ENCODE data around the gene CEACAM19. TPM values are rescaled to one million over a fixed set of nuclear protein-coding genes. Genes with fewer than 3 reads are reported as not detected.

Gene CEACAM19
- total and polyA plus RNA-seq, 9 of the 15 experiments (the other 6 are each of a cell fraction or from before 2014, with no cell fraction given), result 0.15 to 0.30 (median 0.23) TPM; not detected in 5

DNA sequence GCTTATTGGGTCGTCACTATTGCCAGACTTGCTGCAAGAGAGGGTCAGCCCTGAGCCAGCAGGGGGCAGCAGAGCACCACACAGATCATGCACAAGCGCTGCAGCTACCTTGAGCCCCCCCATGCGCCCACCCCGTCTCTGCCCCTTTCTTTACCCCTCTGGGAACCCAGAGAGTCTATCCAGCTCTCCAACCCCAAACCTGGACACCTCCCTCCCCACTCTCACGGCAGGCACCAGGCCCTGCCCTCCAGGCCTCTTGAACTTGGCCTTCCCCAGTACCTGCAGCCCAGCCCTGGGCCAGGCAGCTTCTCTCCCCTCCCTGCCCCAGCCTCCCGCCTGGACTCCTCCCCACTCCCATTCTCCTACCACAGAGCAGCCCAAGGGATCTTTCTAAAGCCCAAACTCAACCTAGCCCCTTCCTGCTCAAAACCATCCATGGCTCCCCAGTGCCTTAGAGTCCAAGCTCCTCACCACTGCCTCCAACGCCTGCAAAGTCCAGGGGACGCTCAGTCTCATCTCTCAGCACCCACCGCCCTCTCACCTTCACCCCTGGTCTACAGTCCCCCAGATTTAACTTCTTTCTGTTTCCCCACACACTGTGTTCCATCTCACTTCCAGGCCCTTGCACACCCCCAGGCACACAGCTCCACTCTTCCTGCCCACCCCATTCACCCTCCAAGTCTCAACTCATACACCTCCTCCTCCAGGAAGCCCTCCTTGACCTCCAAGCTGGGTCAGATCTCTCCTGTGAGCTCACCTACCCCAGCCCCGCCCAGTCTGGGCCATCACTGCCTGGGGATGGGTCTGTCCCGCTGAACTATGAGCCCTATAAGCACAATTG lies 18.2 kb downstream of the CEACAM19 start (continued):
- TF ChIP-seq, protein P1, sequence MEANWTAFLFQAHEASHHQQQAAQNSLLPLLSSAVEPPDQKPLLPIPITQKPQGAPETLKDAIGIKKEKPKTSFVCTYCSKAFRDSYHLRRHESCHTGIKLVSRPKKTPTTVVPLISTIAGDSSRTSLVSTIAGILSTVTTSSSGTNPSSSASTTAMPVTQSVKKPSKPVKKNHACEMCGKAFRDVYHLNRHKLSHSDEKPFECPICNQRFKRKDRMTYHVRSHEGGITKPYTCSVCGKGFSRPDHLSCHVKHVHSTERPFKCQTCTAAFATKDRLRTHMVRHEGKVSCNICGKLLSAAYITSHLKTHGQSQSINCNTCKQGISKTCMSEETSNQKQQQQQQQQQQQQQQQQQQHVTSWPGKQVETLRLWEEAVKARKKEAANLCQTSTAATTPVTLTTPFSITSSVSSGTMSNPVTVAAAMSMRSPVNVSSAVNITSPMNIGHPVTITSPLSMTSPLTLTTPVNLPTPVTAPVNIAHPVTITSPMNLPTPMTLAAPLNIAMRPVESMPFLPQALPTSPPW (CRISPR knock-in tag; IDR thresholded peaks at IDR 0.05), result peak; percentile 42
- TF ChIP-seq RB1 (IDR thresholded peaks at IDR 0.05; ENCODE audit: low read depth) (peak; percentile 38; the same call in 1 of the 2 replicates), ZNF512 (tag; IDR thresholded peaks at IDR 0.05) (no peak), CREM (IDR thresholded peaks at IDR 0.05; ENCODE audit: low read depth) (peak; percentile 34; the same call in 1 of the 2 replicates), XRCC5 (IDR thresholded peaks at IDR 0.05; ENCODE audit: low read depth, low read length) (peak; percentile 24; the same call in 1 of the 2 replicates), NR0B1 (IDR thresholded peaks at IDR 0.05; ENCODE audit: partially characterized antibody) (no peak), SMARCA5 (IDR thresholded peaks at IDR 0.05) (peak; percentile 74; the same call in 1 of the 2 replicates), ZNF436 (CRISPR knock-in tag; IDR thresholded peaks at IDR 0.05) (peak; percentile 65), MAZ (CRISPR knock-in tag; conservative IDR thresholded peaks at IDR 0.05 in 1 of 2, IDR thresholded peaks at IDR 0.05 in 1 of 2) (peak in 1 of 2 experiments; percentile 40; a peak in 1 of 4 replicates), CC2D1A (IDR thresholded peaks at IDR 0.05) (peak; percentile 79), ZNF41 (CRISPR knock-in tag; conservative IDR thresholded peaks at IDR 0.05) (no peak), MYNN (IDR thresholded peaks at IDR 0.05) (no peak), MYNN (CRISPR knock-in tag; IDR thresholded peaks at IDR 0.05) (no peak), NBN (IDR thresholded peaks at IDR 0.05; ENCODE audit: low read depth) (no peak), ZFP36 (IDR thresholded peaks at IDR 0.05; ENCODE audit: low read depth, low read length, partially characterized antibody) (peak; percentile 94), TEAD2 (tag; IDR thresholded peaks at IDR 0.05) (no peak), ZNF224 (CRISPR knock-in tag; IDR thresholded peaks at IDR 0.05) (no peak), RAD21 (CRISPR knock-in tag; conservative IDR thresholded peaks at IDR 0.05 in 1 of 2, IDR thresholded peaks at IDR 0.05 in 1 of 2) (peak; percentile 83 to 90)
- TF ChIP-seq, protein P2, sequence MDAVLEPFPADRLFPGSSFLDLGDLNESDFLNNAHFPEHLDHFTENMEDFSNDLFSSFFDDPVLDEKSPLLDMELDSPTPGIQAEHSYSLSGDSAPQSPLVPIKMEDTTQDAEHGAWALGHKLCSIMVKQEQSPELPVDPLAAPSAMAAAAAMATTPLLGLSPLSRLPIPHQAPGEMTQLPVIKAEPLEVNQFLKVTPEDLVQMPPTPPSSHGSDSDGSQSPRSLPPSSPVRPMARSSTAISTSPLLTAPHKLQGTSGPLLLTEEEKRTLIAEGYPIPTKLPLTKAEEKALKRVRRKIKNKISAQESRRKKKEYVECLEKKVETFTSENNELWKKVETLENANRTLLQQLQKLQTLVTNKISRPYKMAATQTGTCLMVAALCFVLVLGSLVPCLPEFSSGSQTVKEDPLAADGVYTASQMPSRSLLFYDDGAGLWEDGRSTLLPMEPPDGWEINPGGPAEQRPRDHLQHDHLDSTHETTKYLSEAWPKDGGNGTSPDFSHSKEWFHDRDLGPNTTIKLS (IDR thresholded peaks at IDR 0.05; ENCODE audit: borderline replicate concordance, low read depth), result no peak
- TF ChIP-seq, protein P3, sequence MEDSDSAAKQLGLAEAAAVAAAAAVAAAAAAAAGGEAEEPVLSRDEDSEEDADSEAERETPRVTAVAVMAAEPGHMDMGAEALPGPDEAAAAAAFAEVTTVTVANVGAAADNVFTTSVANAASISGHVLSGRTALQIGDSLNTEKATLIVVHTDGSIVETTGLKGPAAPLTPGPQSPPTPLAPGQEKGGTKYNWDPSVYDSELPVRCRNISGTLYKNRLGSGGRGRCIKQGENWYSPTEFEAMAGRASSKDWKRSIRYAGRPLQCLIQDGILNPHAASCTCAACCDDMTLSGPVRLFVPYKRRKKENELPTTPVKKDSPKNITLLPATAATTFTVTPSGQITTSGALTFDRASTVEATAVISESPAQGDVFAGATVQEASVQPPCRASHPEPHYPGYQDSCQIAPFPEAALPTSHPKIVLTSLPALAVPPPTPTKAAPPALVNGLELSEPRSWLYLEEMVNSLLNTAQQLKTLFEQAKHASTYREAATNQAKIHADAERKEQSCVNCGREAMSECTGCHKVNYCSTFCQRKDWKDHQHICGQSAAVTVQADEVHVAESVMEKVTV (CRISPR knock-in tag; IDR thresholded peaks at IDR 0.05), result peak; percentile 74
